Measurements from ENCODE around the gene LYZL1.

- TF ChIP-seq TAF1 (IDR thresholded peaks at IDR 0.05; ENCODE audit: low read depth, low read length) (no peak), POLR2AphosphoS5 (IDR thresholded peaks at IDR 0.05; ENCODE audit: low read depth, low read length) (no peak), POLR2A (IDR thresholded peaks at IDR 0.05; ENCODE audit: low read depth, low read length) (no peak), SPI1 (IDR thresholded peaks at IDR 0.05; ENCODE audit: low read depth, low read length) (no peak), POU2F2 (IDR thresholded peaks at IDR 0.05; ENCODE audit: low read depth, low read length) (no peak)
Observed at GRCh38 chr10:29322918-29323317, 34.0 kb downstream of the LYZL1 start.

Data from GM12891 (cell line).